ENCODE results near the gene GALNT16. TPM values are rescaled to one million over a fixed set of nuclear protein-coding genes. Genes with fewer than 3 reads are reported as not detected.
"Not testable (repeated sequence)": the region's sequence is repeated elsewhere in the genome, so short reads cannot be mapped to it uniquely, and the experiment has no call there.

GALNT16 gene
- total RNA-seq, 1 donor from 2014 or later, result 3.1 TPM

GRCh38 chr14:69274321-69274720, 14.4 kb downstream of the GALNT16 start:
- Mint-ChIP-seq H3K36me3 (ENCODE audit: unreplicated experiment) (no peaks in the 10 kb centered on the region), H3K4me3 (ENCODE audit: unreplicated experiment) (no peak overlapping the region), H3K27ac (ENCODE audit: unreplicated experiment) (no peak overlapping the region), H3K27me3 (ENCODE audit: unreplicated experiment) (peaks cover 2% of the 10 kb centered on the region), H3K9me3 (ENCODE audit: unreplicated experiment) (no peaks in the 10 kb centered on the region), H3K4me1 (ENCODE audit: unreplicated experiment) (no peaks in the 10 kb centered on the region)
- no peak for DNase-seq (ENCODE audit: extremely low spot score, unreplicated experiment)
- no peak for TF ChIP-seq CTCF (IDR thresholded peaks at IDR 0.05)

GRCh38 chr14:69275331-69275730, 15.4 kb downstream of the GALNT16 start:
- Mint-ChIP-seq H3K4me3 (ENCODE audit: unreplicated experiment) (no peak overlapping the region), H3K4me1 (ENCODE audit: unreplicated experiment) (no peaks in the 10 kb centered on the region), H3K27ac (ENCODE audit: unreplicated experiment) (no peak overlapping the region), H3K36me3 (ENCODE audit: unreplicated experiment) (no peaks in the 10 kb centered on the region), H3K27me3 (ENCODE audit: unreplicated experiment) (peaks cover 2% of the 10 kb centered on the region), H3K9me3 (ENCODE audit: unreplicated experiment) (no peaks in the 10 kb centered on the region)
- no peak for TF ChIP-seq CTCF (IDR thresholded peaks at IDR 0.05)
- no peak for DNase-seq (ENCODE audit: extremely low spot score, unreplicated experiment)

- not testable (repeated sequence) for H3K36me3 Mint-ChIP-seq (ENCODE audit: unreplicated experiment); H3K4me1 Mint-ChIP-seq (ENCODE audit: unreplicated experiment); H3K27me3 Mint-ChIP-seq (ENCODE audit: unreplicated experiment); DNase-seq (ENCODE audit: extremely low spot score, unreplicated experiment); H3K4me3 Mint-ChIP-seq (ENCODE audit: unreplicated experiment); H3K9me3 Mint-ChIP-seq (ENCODE audit: unreplicated experiment); H3K27ac Mint-ChIP-seq (ENCODE audit: unreplicated experiment)
These were observed 17.4 kb downstream of the GALNT16 start for GRCh38 chr14:69277356-69277755.

GRCh38 chr14:69280746-69281291, 20.9 kb downstream of the GALNT16 start:
- H3K27me3 Mint-ChIP-seq (ENCODE audit: unreplicated experiment), result no peaks in the 10 kb centered on the region
- no peaks in the 10 kb centered on the region for H3K36me3 Mint-ChIP-seq (ENCODE audit: unreplicated experiment)
- no peaks in the 10 kb centered on the region for H3K4me1 Mint-ChIP-seq (ENCODE audit: unreplicated experiment)
- no peaks in the 10 kb centered on the region for H3K9me3 Mint-ChIP-seq (ENCODE audit: unreplicated experiment)
- DNase-seq (ENCODE audit: extremely low spot score, unreplicated experiment), result no peak
- no peak overlapping the region for H3K27ac Mint-ChIP-seq (ENCODE audit: unreplicated experiment)
- no peak overlapping the region for H3K4me3 Mint-ChIP-seq (ENCODE audit: unreplicated experiment)
- no peak for TF ChIP-seq CTCF (IDR thresholded peaks at IDR 0.05)

GRCh38 chr14:69281450-69282169, 21.7 kb downstream of the GALNT16 start:
- H3K4me3 Mint-ChIP-seq (ENCODE audit: unreplicated experiment), result no peak overlapping the region
- no peaks in the 10 kb centered on the region for H3K36me3 Mint-ChIP-seq (ENCODE audit: unreplicated experiment)
- no peaks in the 10 kb centered on the region for H3K4me1 Mint-ChIP-seq (ENCODE audit: unreplicated experiment)
- DNase-seq (ENCODE audit: extremely low spot score, unreplicated experiment), result no peak
- no peaks in the 10 kb centered on the region for H3K9me3 Mint-ChIP-seq (ENCODE audit: unreplicated experiment)
- no peaks in the 10 kb centered on the region for H3K27me3 Mint-ChIP-seq (ENCODE audit: unreplicated experiment)
- no peak overlapping the region for H3K27ac Mint-ChIP-seq (ENCODE audit: unreplicated experiment)
- TF ChIP-seq CTCF (IDR thresholded peaks at IDR 0.05), result no peak

All from osteocyte (in vitro differentiated cells).